Measurements from ENCODE around the gene RNASE13.

GRCh38 chr14:21047378-21047781 is 12.8 kb upstream of the RNASE13 start:
- no peak for TF ChIP-seq GLIS2 (tag by site-specific recombination; IDR thresholded peaks at IDR 0.05)
- TF ChIP-seq ZNF354C (tag by site-specific recombination; IDR thresholded peaks at IDR 0.05; ENCODE audit: borderline replicate concordance, low read depth): no peak
- TF ChIP-seq CTCF (tag by site-specific recombination; IDR thresholded peaks at IDR 0.05): no peak
- TF ChIP-seq YY1 (tag by site-specific recombination; IDR thresholded peaks at IDR 0.05): no peak
- no peak for TF ChIP-seq TSHZ1 (tag by site-specific recombination; IDR thresholded peaks at IDR 0.05; ENCODE audit: borderline replicate concordance)
- no peak for TF ChIP-seq ZNF544 (tag by site-specific recombination; IDR thresholded peaks at IDR 0.05)
- TF ChIP-seq SALL2 (tag by site-specific recombination; IDR thresholded peaks at IDR 0.05; ENCODE audit: borderline replicate concordance): no peak
- no peak for TF ChIP-seq BCL11A (tag by site-specific recombination; IDR thresholded peaks at IDR 0.05; ENCODE audit: low read depth)
- no peak for TF ChIP-seq MYNN (tag by site-specific recombination; IDR thresholded peaks at IDR 0.05; ENCODE audit: borderline replicate concordance)
- TF ChIP-seq REST (tag by site-specific recombination; IDR thresholded peaks at IDR 0.05): no peak
- TF ChIP-seq ZNF350 (tag by site-specific recombination; IDR thresholded peaks at IDR 0.05): no peak
- TF ChIP-seq OSR2 (tag by site-specific recombination; IDR thresholded peaks at IDR 0.05): no peak
- TF ChIP-seq ELK4 (IDR thresholded peaks at IDR 0.05; ENCODE audit: borderline replicate concordance, low read depth, low read length): no peak
- TF ChIP-seq KLF16 (tag by site-specific recombination; IDR thresholded peaks at IDR 0.05): no peak

Measured in HEK293 (cell line).